ENCODE results near the gene SDHAF1. TPM values are rescaled to one million over a fixed set of nuclear protein-coding genes. Genes with fewer than 3 reads are reported as not detected.
A peak's percentile ranks its signal among the peaks of the same experiment; 100 is the strongest.

The SDHAF1 gene
- total RNA-seq, 1 experiment from 2014 or later = 21.0 TPM

DNA sequence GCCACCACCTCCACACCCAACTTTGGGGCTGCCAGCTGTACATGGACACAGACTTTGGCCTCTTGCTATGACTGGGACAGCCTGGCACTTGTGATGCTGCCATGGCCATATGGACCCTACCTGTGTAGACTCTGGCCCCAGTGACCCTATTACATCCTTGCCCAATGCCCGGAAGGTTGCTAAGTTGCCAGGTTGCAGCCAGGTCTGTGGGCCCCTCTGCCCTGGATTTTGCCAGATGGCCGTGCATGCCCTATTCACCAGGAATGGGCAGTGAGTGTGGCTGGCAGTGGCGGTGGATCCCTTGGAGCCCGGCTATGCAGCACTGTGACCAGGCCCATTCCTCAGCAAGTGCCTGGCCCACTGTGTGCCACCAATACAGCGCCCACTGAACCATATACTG, 8.9 kb upstream of the SDHAF1 start:
- H3K4me3 ChIP-seq (replicated peaks in 1 of 2; ENCODE audit: low read depth in 1 of 2, low read length in 2 of 2) = no peak overlapping the region

DNA sequence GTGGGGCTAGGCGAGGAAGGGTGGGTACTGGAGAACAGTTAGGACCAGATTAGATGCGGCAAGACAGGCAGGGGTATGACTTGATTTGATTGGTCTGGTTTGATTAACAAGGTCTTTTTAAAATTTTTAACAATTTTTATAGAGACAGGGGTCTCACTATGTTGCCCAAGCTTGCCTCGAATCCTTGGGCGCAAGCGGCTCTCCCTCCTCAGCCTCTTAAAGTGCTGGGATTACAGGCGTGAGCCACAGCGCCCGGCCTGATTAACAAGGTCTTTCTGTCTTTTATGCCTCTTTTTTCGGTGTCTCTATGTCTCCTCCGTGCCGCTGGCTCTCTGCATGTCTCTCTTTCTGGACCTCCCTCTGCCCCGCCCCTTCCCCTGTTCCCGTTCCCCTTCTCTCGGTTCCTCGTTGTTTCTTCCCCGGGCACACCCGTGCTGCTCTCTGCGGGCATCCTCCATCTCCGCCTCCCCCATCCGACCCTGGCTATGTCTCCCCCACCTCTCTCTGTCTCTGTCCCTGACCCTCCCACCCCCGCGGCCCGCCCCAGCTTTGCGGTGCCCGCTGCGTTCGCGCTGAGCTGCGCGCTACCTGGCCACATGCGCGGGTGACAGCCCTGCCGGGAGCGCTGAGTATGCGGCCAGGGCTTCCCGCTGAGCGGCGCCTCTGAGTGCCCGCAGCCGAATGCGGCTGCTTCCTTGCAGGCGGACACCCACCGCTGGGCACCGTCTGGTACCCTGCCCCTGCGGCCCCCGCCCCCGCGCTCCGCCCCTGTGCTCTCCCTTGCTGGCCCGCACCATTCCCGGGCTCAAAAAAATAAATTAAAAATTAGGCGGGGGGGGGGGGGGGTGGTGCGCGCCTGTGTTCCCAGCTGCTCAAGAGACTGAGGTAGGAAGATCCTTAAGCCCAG, 8.1 kb upstream of the SDHAF1 start:
- no peaks in the 10 kb centered on the region for H3K79me2 ChIP-seq (ENCODE audit: insufficient read depth, low read length)
- POLR2A ChIA-PET = interaction anchor here (1.1 to 1.3 kb wide), 2 partner anchors 27 to 239 kb away, joined by 3 to 4 read pairs; partner anchors contain the start of genes ALKBH6 and LIN37
- peak overlapping the region; percentile 40 to 56 for H3K4me3 ChIP-seq (replicated peaks in 1 of 2; ENCODE audit: low read depth in 1 of 2, low read length in 2 of 2)
- intact Hi-C loops (cut with micrococcal nuclease) = no loop called here
- H2AFZ ChIP-seq (ENCODE audit: low read depth, low read length, poor library complexity, severe bottlenecking) = peak overlapping the region; percentile 85
- RAD21 ChIA-PET (ENCODE audit: low non-redundant PET in 1 of 2, low total read pairs in 2 of 2, uncharacterized antibody in 2 of 2, unreplicated experiment in 2 of 2) = interaction anchor here in 1 of 2 experiments (0.9 kb wide), 1 partner anchor 167 kb away, joined by 10 read pairs; no protein-coding TSS in a partner anchor
- CTCF ChIA-PET = interaction anchor here (0.7 kb wide), 1 partner anchor 10 kb away, joined by 3 read pairs; no protein-coding TSS in a partner anchor
- H3K9ac ChIP-seq (ENCODE audit: low read length) = peak overlapping the region; percentile 41
- peaks cover 9 to 19% of the 10 kb centered on the region in 2 experiments; a peak in 3 of 4 replicates for H3K4me1 ChIP-seq (ENCODE audit: control insufficient read depth in 1 of 2, insufficient read depth in 2 of 2, low read length in 2 of 2)
- peak overlapping the region; percentile 72 for H3K4me2 ChIP-seq (ENCODE audit: low read length)
- no peaks in the 10 kb centered on the region for H3K9me2 ChIP-seq (ENCODE audit: insufficient read depth)
- no peak overlapping the region for H3K27ac ChIP-seq (ENCODE audit: low read depth, low read length)
- TF ChIP-seq, protein P1, sequence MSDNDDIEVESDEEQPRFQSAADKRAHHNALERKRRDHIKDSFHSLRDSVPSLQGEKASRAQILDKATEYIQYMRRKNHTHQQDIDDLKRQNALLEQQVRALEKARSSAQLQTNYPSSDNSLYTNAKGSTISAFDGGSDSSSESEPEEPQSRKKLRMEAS (IDR thresholded peaks at IDR 0.05) = peak; percentile 43; the same call in 1 of the 2 replicates
- 0 out of 2 replicates have a peak, but pooled peaks have one; percentile 41 for TF ChIP-seq EGR1 (IDR thresholded peaks at IDR 0.05; ENCODE audit: low read depth)
- no peak for TF ChIP-seq ZNF274 (IDR thresholded peaks at IDR 0.05; ENCODE audit: low read depth, low read length)
- TF ChIP-seq, protein P2, sequence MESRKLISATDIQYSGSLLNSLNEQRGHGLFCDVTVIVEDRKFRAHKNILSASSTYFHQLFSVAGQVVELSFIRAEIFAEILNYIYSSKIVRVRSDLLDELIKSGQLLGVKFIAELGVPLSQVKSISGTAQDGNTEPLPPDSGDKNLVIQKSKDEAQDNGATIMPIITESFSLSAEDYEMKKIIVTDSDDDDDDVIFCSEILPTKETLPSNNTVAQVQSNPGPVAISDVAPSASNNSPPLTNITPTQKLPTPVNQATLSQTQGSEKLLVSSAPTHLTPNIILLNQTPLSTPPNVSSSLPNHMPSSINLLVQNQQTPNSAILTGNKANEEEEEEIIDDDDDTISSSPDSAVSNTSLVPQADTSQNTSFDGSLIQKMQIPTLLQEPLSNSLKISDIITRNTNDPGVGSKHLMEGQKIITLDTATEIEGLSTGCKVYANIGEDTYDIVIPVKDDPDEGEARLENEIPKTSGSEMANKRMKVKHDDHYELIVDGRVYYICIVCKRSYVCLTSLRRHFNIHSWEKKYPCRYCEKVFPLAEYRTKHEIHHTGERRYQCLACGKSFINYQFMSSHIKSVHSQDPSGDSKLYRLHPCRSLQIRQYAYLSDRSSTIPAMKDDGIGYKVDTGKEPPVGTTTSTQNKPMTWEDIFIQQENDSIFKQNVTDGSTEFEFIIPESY (IDR thresholded peaks at IDR 0.05; ENCODE audit: extremely low read depth, insufficient replicate concordance, low read length) = no peak
- DNase-seq (ENCODE audit: low read depth, low spot score) (no peak), ATAC-seq (peak; percentile 87)
- no TSS peak for BruUV-seq (replicated peaks)
- 0 out of 2 replicates have a peak, but pooled peaks cover 3% of the 10 kb centered on the region for H3K27me3 ChIP-seq (ENCODE audit: insufficient read depth, low read length)
- H3K36me3 ChIP-seq (ENCODE audit: control insufficient read depth in 1 of 2, insufficient read depth in 2 of 2, low read length in 2 of 2) = no peaks in the 10 kb centered on the region
- no peaks in the 10 kb centered on the region for H3K9me3 ChIP-seq (ENCODE audit: control insufficient read depth in 1 of 2, insufficient read depth in 1 of 2, low read depth in 1 of 2, low read length in 2 of 2)
- H4K20me1 ChIP-seq (ENCODE audit: insufficient read depth) = no peaks in the 10 kb centered on the region

More for the DNA sequence above, 8.9 kb upstream of the SDHAF1 start:
- RAD21 ChIA-PET (ENCODE audit: low non-redundant PET in 1 of 2, low total read pairs in 2 of 2, uncharacterized antibody in 2 of 2, unreplicated experiment in 2 of 2) = no interaction called here
- no peaks in the 10 kb centered on the region for H3K79me2 ChIP-seq (ENCODE audit: insufficient read depth, low read length)
- H3K9ac ChIP-seq (ENCODE audit: low read length) = no peak overlapping the region
- 0 out of 2 replicates have a peak, but pooled peaks cover 3% of the 10 kb centered on the region for H3K27me3 ChIP-seq (ENCODE audit: insufficient read depth, low read length)
- ATAC-seq (no peak), DNase-seq (ENCODE audit: low read depth, low spot score) (no peak)
- BruUV-seq (replicated peaks) = no TSS peak
- no peak overlapping the region for H3K4me2 ChIP-seq (ENCODE audit: low read length)
- POLR2A ChIA-PET = interaction anchor here (1.1 kb wide), 1 partner anchor 28 kb away, joined by 4 read pairs; the partner anchor contains the start of gene ALKBH6
- no peaks in the 10 kb centered on the region for H4K20me1 ChIP-seq (ENCODE audit: insufficient read depth)
- CTCF ChIA-PET = no interaction called here
- H3K4me1 ChIP-seq (ENCODE audit: control insufficient read depth in 1 of 2, insufficient read depth in 2 of 2, low read length in 2 of 2) = peaks cover 9 to 19% of the 10 kb centered on the region in 2 experiments; a peak in 3 of 4 replicates
- H2AFZ ChIP-seq (ENCODE audit: low read depth, low read length, poor library complexity, severe bottlenecking) = no peak overlapping the region
- H3K27ac ChIP-seq (ENCODE audit: low read depth, low read length) = no peak overlapping the region
- H3K9me2 ChIP-seq (ENCODE audit: insufficient read depth) = no peaks in the 10 kb centered on the region
- H3K9me3 ChIP-seq (ENCODE audit: control insufficient read depth in 1 of 2, insufficient read depth in 1 of 2, low read depth in 1 of 2, low read length in 2 of 2) = no peaks in the 10 kb centered on the region
- TF ChIP-seq RAD21 (IDR thresholded peaks at IDR 0.05; ENCODE audit: low read depth) = no peak
- intact Hi-C loops (cut with micrococcal nuclease) = no loop called here
- no peaks in the 10 kb centered on the region for H3K36me3 ChIP-seq (ENCODE audit: control insufficient read depth in 1 of 2, insufficient read depth in 2 of 2, low read length in 2 of 2)
